ENCODE results near the gene PAFAH1B1. TPM values are rescaled to one million over a fixed set of nuclear protein-coding genes. Genes with fewer than 3 reads are reported as not detected.

PAFAH1B1 gene
- total and polyA plus RNA-seq, 2 donors (not counting 3 experiments of a cell fraction or from before 2014, with no cell fraction given): 46.5 to 158 TPM

DNA sequence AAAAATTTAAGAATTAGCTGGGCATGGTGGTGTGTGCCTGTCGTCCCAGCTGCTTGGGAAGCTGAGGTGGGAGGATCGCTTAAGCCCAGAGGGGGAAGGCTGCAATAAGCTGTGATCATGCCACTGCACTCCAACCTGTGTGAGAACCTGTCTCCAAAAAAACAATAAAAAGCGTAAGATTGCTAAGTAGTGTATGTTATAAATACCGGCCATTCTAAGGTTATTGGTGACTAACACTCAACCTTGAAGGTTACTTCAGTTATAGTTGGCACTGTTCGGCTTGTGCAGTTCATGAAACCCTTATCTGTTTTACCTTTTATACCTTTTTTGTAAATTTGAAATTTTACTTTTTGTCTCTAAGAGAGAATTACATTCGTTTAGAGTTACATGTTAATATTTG lies 44.0 kb downstream of the PAFAH1B1 start:
- dilution Hi-C loops (cut with MboI; ENCODE audit: extremely low pct_ligation_motif_present, low sequenced_read_pairs): no loop called here
- Histone ChIP-seq H3K4me1 (ENCODE audit: control insufficient read depth, extremely low read depth, insufficient read depth, low read length) (no peaks in the 10 kb centered on the region), H3K27me3 (ENCODE audit: control insufficient read depth in 2 of 2, insufficient read depth in 2 of 2, low read length in 2 of 2) (no peaks in the 10 kb centered on the region), H3K4me2 (ENCODE audit: insufficient read depth, low read length) (no peak overlapping the region), H3K27ac (ENCODE audit: insufficient read depth, low read depth, low read length) (no peak overlapping the region), H3K9ac (replicated peaks; ENCODE audit: extremely low read depth, insufficient read depth, low read length) (no peak overlapping the region), H4K20me1 (replicated peaks; ENCODE audit: control insufficient read depth, extremely low read depth, insufficient read depth, low read length) (peaks cover 21% of the 10 kb centered on the region), H3K79me2 (ENCODE audit: control insufficient read depth, insufficient read depth, low read length) (peaks cover 88% of the 10 kb centered on the region), H3K4me3 (replicated peaks in 1 of 3; ENCODE audit: insufficient read depth in 1 of 3, low read depth in 1 of 3, low read length in 3 of 3) (no peak overlapping the region), H2AFZ (ENCODE audit: low read depth, low read length) (no peak overlapping the region), H3K36me3 (ENCODE audit: control insufficient read depth in 2 of 2, extremely low read depth in 1 of 2, insufficient read depth in 2 of 2, low read length in 2 of 2) (peaks cover under 1 to 2% of the 10 kb centered on the region in 2 experiments), H3K9me1 (replicated peaks; ENCODE audit: control insufficient read depth, extremely low read depth, insufficient read depth, low read length) (no peaks in the 10 kb centered on the region), H3K9me3 (replicated peaks; ENCODE audit: control insufficient read depth, insufficient read depth, low read length) (no peaks in the 10 kb centered on the region)
- intact Hi-C loops (cut with micrococcal nuclease): no loop called here
- TF ChIP-seq EZH2 (IDR thresholded peaks at IDR 0.05; ENCODE audit: borderline replicate concordance, low read depth, low read length, severe bottlenecking) (no peak), FOS (IDR thresholded peaks at IDR 0.05; ENCODE audit: borderline replicate concordance, insufficient read depth, low read length) (no peak), GATA2 (IDR thresholded peaks at IDR 0.05; ENCODE audit: insufficient read depth, insufficient read length, low read depth, low read length) (no peak), POLR2AphosphoS5 (IDR thresholded peaks at IDR 0.05; ENCODE audit: insufficient read depth, low read depth, low read length) (no peak), JUN (IDR thresholded peaks at IDR 0.05; ENCODE audit: borderline replicate concordance, insufficient read depth, insufficient read length, low read depth) (no peak), POLR2A (IDR thresholded peaks at IDR 0.05; ENCODE audit: low read depth, low read length) (no peak)
- no TSS peak for BruUV-seq (replicated peaks)
- ChIA-PET POLR2A (no interaction called here), CTCF (no interaction called here)
- DNase-seq (ENCODE audit: low read depth, low spot score): no peak
- FAIRE-seq: no peak

DNA sequence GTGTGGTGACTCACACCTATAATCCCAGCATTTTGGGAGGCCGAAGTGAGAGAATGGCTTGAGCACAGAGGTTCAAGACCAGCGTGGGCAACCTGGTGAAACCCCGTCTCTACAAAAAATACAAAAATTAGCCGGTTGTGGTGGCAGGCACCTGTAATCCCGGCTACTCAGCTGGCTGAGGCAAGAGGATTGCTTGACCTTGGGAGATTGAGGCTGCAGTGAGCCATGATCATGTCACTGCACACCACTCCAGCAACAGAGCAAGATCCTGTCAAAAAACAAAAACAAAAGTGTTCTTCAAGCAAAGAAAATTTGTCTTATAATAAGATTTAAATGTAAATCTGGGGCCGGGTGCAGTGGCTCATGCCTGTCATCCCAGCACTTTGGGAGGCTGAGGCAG lies 51.5 kb downstream of the PAFAH1B1 start:
- no peak overlapping the region for H2AFZ ChIP-seq (ENCODE audit: low read depth, low read length)
- CTCF ChIA-PET: no interaction called here
- no peaks in the 10 kb centered on the region for H3K27me3 ChIP-seq (ENCODE audit: control insufficient read depth in 2 of 2, insufficient read depth in 2 of 2, low read length in 2 of 2)
- no peaks in the 10 kb centered on the region for H3K9me3 ChIP-seq (replicated peaks; ENCODE audit: control insufficient read depth, insufficient read depth, low read length)
- dilution Hi-C loops (cut with MboI; ENCODE audit: extremely low pct_ligation_motif_present, low sequenced_read_pairs) (no loop called here), intact Hi-C loops (cut with micrococcal nuclease) (no loop called here)
- peaks cover 5% of the 10 kb centered on the region for H4K20me1 ChIP-seq (replicated peaks; ENCODE audit: control insufficient read depth, extremely low read depth, insufficient read depth, low read length)
- DNase-seq (ENCODE audit: low read depth, low spot score): no peak
- no peak for FAIRE-seq
- no peak overlapping the region for H3K9ac ChIP-seq (replicated peaks; ENCODE audit: extremely low read depth, insufficient read depth, low read length)
- no peak overlapping the region for H3K4me2 ChIP-seq (ENCODE audit: insufficient read depth, low read length)
- POLR2A ChIA-PET: no interaction called here
- no peaks in the 10 kb centered on the region for H3K4me1 ChIP-seq (ENCODE audit: control insufficient read depth, extremely low read depth, insufficient read depth, low read length)
- no TSS peak for BruUV-seq (replicated peaks)
- no peak for TF ChIP-seq EZH2 (IDR thresholded peaks at IDR 0.05; ENCODE audit: borderline replicate concordance, low read depth, low read length, severe bottlenecking)
- TF ChIP-seq, protein P1, sequence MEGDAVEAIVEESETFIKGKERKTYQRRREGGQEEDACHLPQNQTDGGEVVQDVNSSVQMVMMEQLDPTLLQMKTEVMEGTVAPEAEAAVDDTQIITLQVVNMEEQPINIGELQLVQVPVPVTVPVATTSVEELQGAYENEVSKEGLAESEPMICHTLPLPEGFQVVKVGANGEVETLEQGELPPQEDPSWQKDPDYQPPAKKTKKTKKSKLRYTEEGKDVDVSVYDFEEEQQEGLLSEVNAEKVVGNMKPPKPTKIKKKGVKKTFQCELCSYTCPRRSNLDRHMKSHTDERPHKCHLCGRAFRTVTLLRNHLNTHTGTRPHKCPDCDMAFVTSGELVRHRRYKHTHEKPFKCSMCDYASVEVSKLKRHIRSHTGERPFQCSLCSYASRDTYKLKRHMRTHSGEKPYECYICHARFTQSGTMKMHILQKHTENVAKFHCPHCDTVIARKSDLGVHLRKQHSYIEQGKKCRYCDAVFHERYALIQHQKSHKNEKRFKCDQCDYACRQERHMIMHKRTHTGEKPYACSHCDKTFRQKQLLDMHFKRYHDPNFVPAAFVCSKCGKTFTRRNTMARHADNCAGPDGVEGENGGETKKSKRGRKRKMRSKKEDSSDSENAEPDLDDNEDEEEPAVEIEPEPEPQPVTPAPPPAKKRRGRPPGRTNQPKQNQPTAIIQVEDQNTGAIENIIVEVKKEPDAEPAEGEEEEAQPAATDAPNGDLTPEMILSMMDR (IDR thresholded peaks at IDR 0.05; ENCODE audit: extremely low read depth in 1 of 2, insufficient read depth in 1 of 2, low read depth in 1 of 2, low read length in 2 of 2): no peak
- TF ChIP-seq, protein P2, sequence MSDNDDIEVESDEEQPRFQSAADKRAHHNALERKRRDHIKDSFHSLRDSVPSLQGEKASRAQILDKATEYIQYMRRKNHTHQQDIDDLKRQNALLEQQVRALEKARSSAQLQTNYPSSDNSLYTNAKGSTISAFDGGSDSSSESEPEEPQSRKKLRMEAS (IDR thresholded peaks at IDR 0.05; ENCODE audit: insufficient read depth, insufficient read length): no peak
- TF ChIP-seq GATA2 (IDR thresholded peaks at IDR 0.05; ENCODE audit: insufficient read depth, insufficient read length, low read depth, low read length): no peak
- no peak for TF ChIP-seq POLR2A (IDR thresholded peaks at IDR 0.05; ENCODE audit: low read depth, low read length)
- no peak for TF ChIP-seq FOS (IDR thresholded peaks at IDR 0.05; ENCODE audit: borderline replicate concordance, insufficient read depth, low read length)
- peaks cover 77% of the 10 kb centered on the region for H3K79me2 ChIP-seq (ENCODE audit: control insufficient read depth, insufficient read depth, low read length)
- no peak overlapping the region for H3K27ac ChIP-seq (ENCODE audit: insufficient read depth, low read depth, low read length)
- no peak overlapping the region for H3K4me3 ChIP-seq (replicated peaks in 1 of 3; ENCODE audit: insufficient read depth in 1 of 3, low read depth in 1 of 3, low read length in 3 of 3)
- H3K36me3 ChIP-seq (ENCODE audit: control insufficient read depth in 2 of 2, extremely low read depth in 1 of 2, insufficient read depth in 2 of 2, low read length in 2 of 2): peaks cover 3 to 4% of the 10 kb centered on the region in 2 experiments
- no peaks in the 10 kb centered on the region for H3K9me1 ChIP-seq (replicated peaks; ENCODE audit: control insufficient read depth, extremely low read depth, insufficient read depth, low read length)
